MM.1S (cell line): ENCODE measurements around the gene CDC14A.

Source experiments
- CTCF ChIP-seq: fragments of 300-600 bp; sonication (generic); IDR thresholded peaks from 2 replicates; pipeline ENCODE4 v1.5.1; 2016; ENCODE audit warnings: antibody characterized with exemption, low read length, mixed read lengths
- EZH2 ChIP-seq: fragments of 300-600 bp; sonication (generic); optimal IDR thresholded peaks from 2 replicates; pipeline ENCODE3; 2017; ENCODE audit warnings: low read depth, mild to moderate bottlenecking, antibody characterized with exemption, low read length, mixed read lengths

- TF ChIP-seq CTCF (no peak), EZH2 (no peak)
Measured at GRCh38 chr1:100413035-100413434, 60.7 kb downstream of the CDC14A start.
